PC-9 (cell line): ENCODE results near the gene ACTN1.

Source experiments
- EZH2 ChIP-seq: fragments of 200-600 bp; sonication (generic); IDR thresholded peaks from 2 replicates; pipeline ENCODE4 v1.8.0; 2017; ENCODE audit warnings: antibody characterized with exemption, low read depth
- TF ChIP-seq, protein P1 (sequence below): fragments of 200-600 bp; sonication (generic); conservative IDR thresholded peaks from 2 replicates; pipeline ENCODE4 v1.6.1; 2017; ENCODE audit warnings: mixed run types, antibody characterized with exemption, mild to moderate bottlenecking, moderate library complexity

GRCh38 chr14:68890173-68890931 is 88.8 kb downstream of the ACTN1 start:
- TF ChIP-seq, protein P1, sequence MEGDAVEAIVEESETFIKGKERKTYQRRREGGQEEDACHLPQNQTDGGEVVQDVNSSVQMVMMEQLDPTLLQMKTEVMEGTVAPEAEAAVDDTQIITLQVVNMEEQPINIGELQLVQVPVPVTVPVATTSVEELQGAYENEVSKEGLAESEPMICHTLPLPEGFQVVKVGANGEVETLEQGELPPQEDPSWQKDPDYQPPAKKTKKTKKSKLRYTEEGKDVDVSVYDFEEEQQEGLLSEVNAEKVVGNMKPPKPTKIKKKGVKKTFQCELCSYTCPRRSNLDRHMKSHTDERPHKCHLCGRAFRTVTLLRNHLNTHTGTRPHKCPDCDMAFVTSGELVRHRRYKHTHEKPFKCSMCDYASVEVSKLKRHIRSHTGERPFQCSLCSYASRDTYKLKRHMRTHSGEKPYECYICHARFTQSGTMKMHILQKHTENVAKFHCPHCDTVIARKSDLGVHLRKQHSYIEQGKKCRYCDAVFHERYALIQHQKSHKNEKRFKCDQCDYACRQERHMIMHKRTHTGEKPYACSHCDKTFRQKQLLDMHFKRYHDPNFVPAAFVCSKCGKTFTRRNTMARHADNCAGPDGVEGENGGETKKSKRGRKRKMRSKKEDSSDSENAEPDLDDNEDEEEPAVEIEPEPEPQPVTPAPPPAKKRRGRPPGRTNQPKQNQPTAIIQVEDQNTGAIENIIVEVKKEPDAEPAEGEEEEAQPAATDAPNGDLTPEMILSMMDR = no peak
- TF ChIP-seq EZH2 = no peak
